GM21529 (cell line): ENCODE data around the gene MATN1.

ENCODE experiments used
- ATAC-seq: cut with Tn5 transposase; IDR thresholded peaks from one replicate; pipeline ENCODE4 v1.9.1; 2021; ENCODE audit not compliant: unreplicated experiment

The MATN1 gene

GRCh38 chr1:30745834-30746208 is 22.4 kb upstream of the MATN1 start:
- ATAC-seq, result no peak

GRCh38 chr1:30745156-30745833 is 21.9 kb upstream of the MATN1 start:
- no peak for ATAC-seq

GRCh38 chr1:30744060-30744756 is 20.8 kb upstream of the MATN1 start:
- ATAC-seq, result peak; percentile 37

DNA sequence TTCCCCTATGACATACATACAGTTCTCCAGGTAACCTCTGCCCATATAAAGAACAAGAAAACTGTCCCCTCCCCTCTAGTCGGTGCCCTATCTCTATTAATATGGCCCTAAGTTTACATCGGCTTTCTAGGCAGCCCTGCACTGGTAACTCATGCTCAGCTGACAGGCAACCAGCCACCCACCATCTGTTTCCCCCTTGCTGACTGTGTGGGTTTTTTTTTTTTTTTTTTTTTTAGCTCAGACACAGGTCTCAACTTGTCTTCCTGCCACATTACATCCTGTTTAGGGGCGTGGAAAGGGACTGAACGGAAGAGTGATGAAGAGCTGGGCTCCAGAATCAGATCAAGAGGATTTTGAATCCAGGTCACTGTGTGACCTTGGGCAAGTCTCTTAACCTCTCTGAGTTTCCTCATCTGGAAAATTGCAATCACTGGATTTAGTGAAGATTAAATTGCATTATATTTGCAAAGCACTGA is 20.2 kb upstream of the MATN1 start:
- peak; percentile 22 for ATAC-seq

DNA sequence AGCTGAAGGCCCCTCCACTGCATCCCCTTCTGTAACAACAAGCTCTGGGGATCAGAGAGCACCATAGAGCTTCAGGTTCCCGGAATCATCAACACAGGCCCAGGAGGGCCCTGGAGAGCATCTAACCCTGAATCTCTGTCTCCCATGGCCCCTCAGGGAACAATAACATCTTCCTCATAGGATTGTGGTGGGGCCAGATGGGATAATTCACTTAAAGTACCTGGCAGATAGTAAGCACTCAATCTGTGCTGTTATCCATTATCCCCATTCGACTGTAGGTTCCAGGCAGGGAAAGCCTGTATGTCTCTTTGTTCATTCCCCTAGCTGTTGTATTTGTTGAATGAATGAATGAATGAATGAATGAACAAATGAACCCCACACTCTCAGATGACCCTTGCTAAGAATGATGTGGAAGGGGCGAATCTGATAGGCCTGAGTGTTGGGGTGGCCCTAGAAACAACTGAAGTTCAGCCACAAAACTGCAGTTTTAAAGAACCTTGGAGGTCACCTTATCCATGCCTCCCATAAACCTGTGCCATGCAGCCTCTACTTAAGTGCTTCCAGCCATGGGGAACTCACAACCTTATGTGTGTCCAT is 19.7 kb upstream of the MATN1 start:
- no peak for ATAC-seq

DNA sequence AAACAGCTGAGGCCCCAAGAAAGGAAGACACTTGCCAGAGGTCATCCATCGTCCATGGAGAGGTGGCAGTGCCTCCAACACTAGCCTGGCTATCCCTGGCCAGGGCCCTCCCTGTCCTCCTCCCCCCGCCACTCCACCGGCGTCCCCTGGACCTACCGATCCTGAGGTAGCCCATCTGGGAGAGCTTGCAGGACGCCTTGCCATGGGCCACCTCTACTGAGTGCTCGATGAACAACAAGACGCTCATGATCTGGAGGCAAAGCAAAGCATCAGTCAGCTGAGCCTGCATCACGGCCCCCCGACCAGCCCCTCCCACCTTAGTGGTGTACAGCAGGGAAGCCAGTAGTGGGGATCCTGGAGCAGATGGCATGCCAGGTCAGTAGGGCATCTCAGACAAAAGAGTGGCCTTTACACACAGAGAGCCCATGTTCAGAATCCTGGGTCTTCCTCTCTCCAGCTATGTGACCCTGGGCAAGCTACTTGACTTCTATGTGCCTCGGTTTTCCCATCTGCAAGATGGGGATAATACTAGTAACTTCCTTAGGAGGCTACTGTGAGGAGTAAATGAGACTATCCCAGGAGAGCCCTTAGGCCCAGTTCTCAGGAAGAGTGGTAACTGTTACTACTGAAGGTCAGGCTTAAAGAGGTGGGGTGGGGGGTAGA is 19.0 kb upstream of the MATN1 start:
- no peak for ATAC-seq

- ATAC-seq, result no peak
Measured at GRCh38 chr1:30741239-30741894, 18.0 kb upstream of the MATN1 start.

GRCh38 chr1:30740251-30741238 is 17.2 kb upstream of the MATN1 start:
- ATAC-seq, result no peak

GRCh38 chr1:30739601-30740000 is 16.2 kb upstream of the MATN1 start:
- no peak for ATAC-seq

DNA sequence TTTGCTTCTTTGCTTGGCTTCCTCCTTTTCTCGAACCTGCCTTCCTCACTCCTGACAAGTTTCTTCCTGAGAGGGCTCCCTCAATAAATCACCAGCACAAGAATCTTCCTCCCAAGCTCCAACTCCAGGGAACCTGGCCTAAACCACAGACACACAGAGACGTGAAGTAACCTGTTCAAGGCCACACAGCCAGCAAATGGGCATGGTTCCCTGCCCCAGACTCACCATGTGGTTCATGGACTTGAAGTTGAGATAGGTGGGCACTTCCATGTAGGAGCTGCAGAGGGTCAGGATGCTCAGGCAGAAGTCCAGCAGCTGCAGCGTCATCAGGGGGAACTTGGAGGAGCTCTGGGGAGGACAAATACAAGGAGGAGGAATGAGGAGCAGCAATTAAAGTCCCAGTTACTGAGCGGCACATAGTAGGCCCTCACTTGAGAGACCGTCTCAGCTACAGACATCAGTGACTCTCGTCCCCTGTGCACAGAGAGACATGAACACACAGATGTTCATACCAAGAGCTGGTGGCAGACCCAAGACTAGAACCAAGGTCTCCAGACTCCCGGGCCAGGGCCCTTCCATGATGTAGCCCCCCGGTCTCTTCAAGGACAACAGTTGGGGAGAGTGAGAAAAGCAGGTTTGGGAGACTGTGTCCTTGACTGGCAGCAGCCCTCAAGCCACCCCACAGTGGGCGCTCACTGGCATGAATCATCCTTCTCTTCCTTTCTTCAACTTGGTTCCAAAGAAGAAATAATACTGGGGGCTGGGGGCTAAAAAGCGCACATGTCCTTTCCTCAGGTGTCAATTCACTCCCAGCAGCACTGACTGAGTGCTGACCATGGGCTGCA is 15.6 kb upstream of the MATN1 start:
- no peak for ATAC-seq

GRCh38 chr1:30738040-30738714 is 14.8 kb upstream of the MATN1 start:
- ATAC-seq, result no peak

DNA sequence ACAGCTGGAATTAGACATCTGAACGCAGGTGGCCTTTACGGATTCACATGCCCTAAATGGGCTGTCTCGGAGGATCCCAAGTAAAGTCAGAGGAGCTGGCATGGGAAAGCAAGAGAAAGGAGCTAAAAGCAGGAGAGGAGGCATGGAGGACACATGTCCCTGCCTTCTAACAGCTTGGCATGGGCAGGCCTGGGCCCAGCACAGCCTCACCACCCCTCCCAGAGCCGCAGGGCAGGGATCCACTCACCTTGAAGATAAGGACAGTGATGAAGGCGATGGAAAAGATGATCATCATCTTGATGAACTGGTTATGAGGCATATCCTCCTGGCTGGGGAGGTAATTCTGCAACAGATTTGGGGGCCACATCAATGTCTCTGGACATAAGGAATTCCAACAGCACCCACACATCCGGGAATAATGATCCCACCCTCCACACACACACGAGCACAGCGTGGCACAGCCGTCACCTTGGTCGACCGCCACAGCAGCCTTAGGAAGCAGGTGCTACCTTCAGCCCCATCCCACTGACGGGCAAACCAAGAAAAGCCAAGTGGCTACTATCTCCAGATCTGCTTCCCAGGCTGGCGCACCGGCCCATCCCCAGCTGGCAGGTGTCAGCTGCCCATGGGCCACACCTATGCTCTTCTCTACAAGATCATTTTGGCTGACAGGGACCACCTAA is 14.1 kb upstream of the MATN1 start:
- no peak for ATAC-seq

GRCh38 chr1:30735668-30736498 is 12.5 kb upstream of the MATN1 start:
- no peak for ATAC-seq

GRCh38 chr1:30735124-30735523 is 11.7 kb upstream of the MATN1 start:
- ATAC-seq, result no peak

- no peak for ATAC-seq
Measured at GRCh38 chr1:30734580-30734979, 11.2 kb upstream of the MATN1 start.

GRCh38 chr1:30734106-30734505 is 10.7 kb upstream of the MATN1 start:
- ATAC-seq, result no peak

GRCh38 chr1:30733493-30733892 is 10.1 kb upstream of the MATN1 start:
- no peak for ATAC-seq
